ENCODE measurements around the gene TCF4. TPM values are rescaled to one million over a fixed set of nuclear protein-coding genes. Genes with fewer than 3 reads are reported as not detected.

TCF4 gene
- total RNA-seq, 1 donor from 2014 or later = 205 TPM

- Histone ChIP-seq H3K4me1 (ENCODE audit: control insufficient read depth in 3 of 3, insufficient read depth in 3 of 3, low read length in 3 of 3) (peaks cover 7 to 23% (median 16%) of the 10 kb centered on the region in 3 donors), H3K27ac (ENCODE audit: low read depth, low read length) (peak overlapping the region; percentile 83), H3K4me3 (ENCODE audit: low read length in 3 of 3) (peak overlapping the region; percentile 75 to 87 (median 76)), H3K9me3 (ENCODE audit: control insufficient read depth in 3 of 3, low read length in 3 of 3) (no peaks in the 10 kb centered on the region), H3K27me3 (ENCODE audit: control insufficient read depth in 3 of 3, insufficient read depth in 3 of 3, low read length in 3 of 3) (no peaks in the 10 kb centered on the region), H3K36me3 (ENCODE audit: control insufficient read depth in 3 of 3, insufficient read depth in 3 of 3, low read length in 3 of 3) (peaks cover 0 to 4% (median 0%) of the 10 kb centered on the region in 3 donors), H3K9ac (ENCODE audit: low read depth in 1 of 3, low read length in 3 of 3) (peak overlapping the region; percentile 52 to 60 (median 56))
These were observed 428 bp downstream of the TCF4 start for GRCh38 chr18:55587418-55588110.

GRCh38 chr18:55585920-55586561 is 2.0 kb downstream of the TCF4 start:
- peak overlapping the region; percentile 79 for H3K27ac ChIP-seq (ENCODE audit: low read depth, low read length)
- peaks cover 13 to 31% (median 27%) of the 10 kb centered on the region in 3 donors for H3K4me1 ChIP-seq (ENCODE audit: control insufficient read depth in 3 of 3, insufficient read depth in 3 of 3, low read length in 3 of 3)
- H3K9me3 ChIP-seq (ENCODE audit: control insufficient read depth in 3 of 3, low read length in 3 of 3) = no peaks in the 10 kb centered on the region
- peaks cover 0 to 4% (median 0%) of the 10 kb centered on the region in 3 donors for H3K36me3 ChIP-seq (ENCODE audit: control insufficient read depth in 3 of 3, insufficient read depth in 3 of 3, low read length in 3 of 3)
- H3K9ac ChIP-seq (ENCODE audit: low read depth in 1 of 3, low read length in 3 of 3) = peak overlapping the region; percentile 36 to 79 (median 52)
- peak overlapping the region; percentile 68 to 76 (median 76) for H3K4me3 ChIP-seq (ENCODE audit: low read length in 3 of 3)
- no peaks in the 10 kb centered on the region for H3K27me3 ChIP-seq (ENCODE audit: control insufficient read depth in 3 of 3, insufficient read depth in 3 of 3, low read length in 3 of 3)

- peak overlapping the region; percentile 68 to 76 (median 76) for H3K4me3 ChIP-seq (ENCODE audit: low read length in 3 of 3)
- peak overlapping the region; percentile 36 to 71 (median 52) for H3K9ac ChIP-seq (ENCODE audit: low read depth in 1 of 3, low read length in 3 of 3)
- no peaks in the 10 kb centered on the region for H3K27me3 ChIP-seq (ENCODE audit: control insufficient read depth in 3 of 3, insufficient read depth in 3 of 3, low read length in 3 of 3)
- peak overlapping the region; percentile 79 for H3K27ac ChIP-seq (ENCODE audit: low read depth, low read length)
- H3K9me3 ChIP-seq (ENCODE audit: control insufficient read depth in 3 of 3, low read length in 3 of 3) = no peaks in the 10 kb centered on the region
- peaks cover 13 to 37% (median 27%) of the 10 kb centered on the region in 3 donors for H3K4me1 ChIP-seq (ENCODE audit: control insufficient read depth in 3 of 3, insufficient read depth in 3 of 3, low read length in 3 of 3)
- peaks cover 0 to 4% (median 0%) of the 10 kb centered on the region in 3 donors for H3K36me3 ChIP-seq (ENCODE audit: control insufficient read depth in 3 of 3, insufficient read depth in 3 of 3, low read length in 3 of 3)
These were observed 2.7 kb downstream of the TCF4 start for GRCh38 chr18:55585065-55585919.

GRCh38 chr18:55584201-55584600 is 3.8 kb downstream of the TCF4 start:
- H3K9ac ChIP-seq (ENCODE audit: low read depth in 1 of 3, low read length in 3 of 3) = peak overlapping the region; percentile 26 to 71 (median 47)
- no peaks in the 10 kb centered on the region for H3K27me3 ChIP-seq (ENCODE audit: control insufficient read depth in 3 of 3, insufficient read depth in 3 of 3, low read length in 3 of 3)
- H3K36me3 ChIP-seq (ENCODE audit: control insufficient read depth in 3 of 3, insufficient read depth in 3 of 3, low read length in 3 of 3) = peaks cover 0 to 4% (median 0%) of the 10 kb centered on the region in 3 donors
- peaks cover 13 to 33% (median 32%) of the 10 kb centered on the region in 3 donors for H3K4me1 ChIP-seq (ENCODE audit: control insufficient read depth in 3 of 3, insufficient read depth in 3 of 3, low read length in 3 of 3)
- peak overlapping the region; percentile 8 for H3K27ac ChIP-seq (ENCODE audit: low read depth, low read length)
- H3K4me3 ChIP-seq (ENCODE audit: low read length in 3 of 3) = peak overlapping the region in 2 of 3 donors; percentile 55 to 76
- no peaks in the 10 kb centered on the region for H3K9me3 ChIP-seq (ENCODE audit: control insufficient read depth in 3 of 3, low read length in 3 of 3)

- no peak overlapping the region for H3K27ac ChIP-seq (ENCODE audit: low read depth, low read length)
- no peaks in the 10 kb centered on the region for H3K27me3 ChIP-seq (ENCODE audit: control insufficient read depth in 3 of 3, insufficient read depth in 3 of 3, low read length in 3 of 3)
- peak overlapping the region; percentile 3 to 58 (median 54) for H3K4me3 ChIP-seq (ENCODE audit: low read length in 3 of 3)
- peak overlapping the region; percentile 1 to 45 (median 28) for H3K9ac ChIP-seq (ENCODE audit: low read depth in 1 of 3, low read length in 3 of 3)
- H3K4me1 ChIP-seq (ENCODE audit: control insufficient read depth in 3 of 3, insufficient read depth in 3 of 3, low read length in 3 of 3) = peaks cover 13 to 45% (median 33%) of the 10 kb centered on the region in 3 donors
- H3K9me3 ChIP-seq (ENCODE audit: control insufficient read depth in 3 of 3, low read length in 3 of 3) = no peaks in the 10 kb centered on the region
- H3K36me3 ChIP-seq (ENCODE audit: control insufficient read depth in 3 of 3, insufficient read depth in 3 of 3, low read length in 3 of 3) = peaks cover 0 to 4% (median 0%) of the 10 kb centered on the region in 3 donors
These were observed 5.7 kb downstream of the TCF4 start for GRCh38 chr18:55582325-55582724.

GRCh38 chr18:55579501-55580270 is 8.3 kb downstream of the TCF4 start:
- H3K27ac ChIP-seq (ENCODE audit: low read depth, low read length) = peak overlapping the region; percentile 19
- peaks cover 0 to 4% (median 0%) of the 10 kb centered on the region in 3 donors for H3K36me3 ChIP-seq (ENCODE audit: control insufficient read depth in 3 of 3, insufficient read depth in 3 of 3, low read length in 3 of 3)
- peak overlapping the region in 1 of 3 donors; percentile 20 for H3K4me3 ChIP-seq (ENCODE audit: low read length in 3 of 3)
- peak overlapping the region in 2 of 3 donors; percentile 10 to 63 for H3K9ac ChIP-seq (ENCODE audit: low read depth in 1 of 3, low read length in 3 of 3)
- no peaks in the 10 kb centered on the region for H3K27me3 ChIP-seq (ENCODE audit: control insufficient read depth in 3 of 3, insufficient read depth in 3 of 3, low read length in 3 of 3)
- peaks cover 10 to 57% (median 24%) of the 10 kb centered on the region in 3 donors for H3K4me1 ChIP-seq (ENCODE audit: control insufficient read depth in 3 of 3, insufficient read depth in 3 of 3, low read length in 3 of 3)
- H3K9me3 ChIP-seq (ENCODE audit: control insufficient read depth in 3 of 3, low read length in 3 of 3) = no peaks in the 10 kb centered on the region

GRCh38 chr18:55577812-55578539 is 10.0 kb downstream of the TCF4 start:
- Histone ChIP-seq H3K36me3 (ENCODE audit: control insufficient read depth in 3 of 3, insufficient read depth in 3 of 3, low read length in 3 of 3) (peaks cover 0 to under 1% (median 0%) of the 10 kb centered on the region in 3 donors), H3K27me3 (ENCODE audit: control insufficient read depth in 3 of 3, insufficient read depth in 3 of 3, low read length in 3 of 3) (no peaks in the 10 kb centered on the region), H3K27ac (ENCODE audit: low read depth, low read length) (peak overlapping the region; percentile 14), H3K9ac (ENCODE audit: low read depth in 1 of 3, low read length in 3 of 3) (peak overlapping the region in 2 of 3 donors; percentile 26 to 63), H3K9me3 (ENCODE audit: control insufficient read depth in 3 of 3, low read length in 3 of 3) (no peaks in the 10 kb centered on the region), H3K4me3 (ENCODE audit: low read length in 3 of 3) (peak overlapping the region in 2 of 3 donors; percentile 8 to 24), H3K4me1 (ENCODE audit: control insufficient read depth in 3 of 3, insufficient read depth in 3 of 3, low read length in 3 of 3) (peaks cover 6 to 49% (median 21%) of the 10 kb centered on the region in 3 donors)

GRCh38 chr18:55576001-55576400 is 12.0 kb downstream of the TCF4 start:
- Histone ChIP-seq H3K27ac (ENCODE audit: low read depth, low read length) (peak overlapping the region; percentile 36), H3K4me1 (ENCODE audit: control insufficient read depth in 3 of 3, insufficient read depth in 3 of 3, low read length in 3 of 3) (peaks cover 0 to 34% (median 10%) of the 10 kb centered on the region in 3 donors), H3K9me3 (ENCODE audit: control insufficient read depth in 3 of 3, low read length in 3 of 3) (no peaks in the 10 kb centered on the region), H3K4me3 (ENCODE audit: low read length in 3 of 3) (no peak overlapping the region), H3K9ac (ENCODE audit: low read depth in 1 of 3, low read length in 3 of 3) (no peak overlapping the region), H3K27me3 (ENCODE audit: control insufficient read depth in 3 of 3, insufficient read depth in 3 of 3, low read length in 3 of 3) (no peaks in the 10 kb centered on the region), H3K36me3 (ENCODE audit: control insufficient read depth in 3 of 3, insufficient read depth in 3 of 3, low read length in 3 of 3) (no peaks in the 10 kb centered on the region)
